Dendritic cell treated with granulocyte-macrophage colony-stimulating factor and Interleukin-4, amounts not matched to agents 40 ng/mL and 50 ng/mL, for 4 days (primary cell): ENCODE data around the gene SPINT1.
"Not testable (repeated sequence)": the region's sequence is repeated elsewhere in the genome, so short reads cannot be mapped to it uniquely, and the experiment has no call there.

ENCODE experiments used
- H3K27ac Mint-ChIP-seq: one replicate; pipeline ENCODE4 v1.8.0; 2022; ENCODE audit warnings: mild to moderate bottlenecking, mixed read lengths
- H3K27me3 Mint-ChIP-seq: one replicate; pipeline ENCODE4 v1.8.0; 2022; ENCODE audit warnings: mild to moderate bottlenecking, mixed read lengths
- H3K36me3 Mint-ChIP-seq: one replicate; pipeline ENCODE4 v1.8.0; 2022; ENCODE audit warnings: low read depth, mixed read lengths
- H3K4me1 Mint-ChIP-seq: one replicate; pipeline ENCODE4 v1.8.0; 2022; ENCODE audit warnings: low read depth, mixed read lengths
- H3K4me3 Mint-ChIP-seq: one replicate; pipeline ENCODE4 v1.8.0; 2022; ENCODE audit warnings: mild to moderate bottlenecking, moderate library complexity, mixed read lengths
- H3K9me3 Mint-ChIP-seq: one replicate; pipeline ENCODE4 v1.8.0; 2022; ENCODE audit warnings: mixed read lengths
- intact Hi-C: fragments of 100-400 bp; cut with micrococcal nuclease; formaldehyde crosslinking; loops from one replicate; pipeline ENCODE4 v1.15.0; 2022

The SPINT1 gene

GRCh38 chr15:40858706-40859105 is 14.9 kb downstream of the SPINT1 start:
- peaks cover 58% of the 10 kb centered on the region for H3K36me3 Mint-ChIP-seq
- H3K27ac Mint-ChIP-seq: no peak overlapping the region
- peaks cover 34% of the 10 kb centered on the region for H3K4me1 Mint-ChIP-seq
- H3K27me3 Mint-ChIP-seq: no peaks in the 10 kb centered on the region
- intact Hi-C loops: no loop called here
- H3K4me3 Mint-ChIP-seq: no peak overlapping the region
- no peaks in the 10 kb centered on the region for H3K9me3 Mint-ChIP-seq

GRCh38 chr15:40859206-40859851 is 15.5 kb downstream of the SPINT1 start:
- Mint-ChIP-seq H3K4me3 (no peak overlapping the region), H3K4me1 (peaks cover 34% of the 10 kb centered on the region), H3K36me3 (peaks cover 52% of the 10 kb centered on the region), H3K9me3 (no peaks in the 10 kb centered on the region), H3K27me3 (no peaks in the 10 kb centered on the region), H3K27ac (no peak overlapping the region)
- intact Hi-C loops: no loop called here

GRCh38 chr15:40861147-40861546 is 17.3 kb downstream of the SPINT1 start:
- H3K27ac Mint-ChIP-seq, H3K9me3 Mint-ChIP-seq, intact Hi-C loops, H3K27me3 Mint-ChIP-seq, H3K4me3 Mint-ChIP-seq: not testable (repeated sequence)
- Mint-ChIP-seq H3K4me1 (peaks cover 31% of the 10 kb centered on the region), H3K36me3 (peaks cover 34% of the 10 kb centered on the region)

- no peak overlapping the region for H3K4me3 Mint-ChIP-seq
- H3K27ac Mint-ChIP-seq: no peak overlapping the region
- no peaks in the 10 kb centered on the region for H3K9me3 Mint-ChIP-seq
- H3K4me1 Mint-ChIP-seq: peaks cover 9% of the 10 kb centered on the region
- intact Hi-C loops: no loop called here
- peaks cover 9% of the 10 kb centered on the region for H3K36me3 Mint-ChIP-seq
- H3K27me3 Mint-ChIP-seq: no peaks in the 10 kb centered on the region
Observed at GRCh38 chr15:40863660-40864270, 19.9 kb downstream of the SPINT1 start.

- Mint-ChIP-seq H3K27ac (no peak overlapping the region), H3K4me3 (no peak overlapping the region), H3K9me3 (no peaks in the 10 kb centered on the region), H3K36me3 (no peaks in the 10 kb centered on the region), H3K4me1 (peaks cover 3% of the 10 kb centered on the region), H3K27me3 (peaks cover 13% of the 10 kb centered on the region)
- intact Hi-C loops: no loop called here
Observed at GRCh38 chr15:40867199-40867598, 23.4 kb downstream of the SPINT1 start.

GRCh38 chr15:40869686-40870085 is 25.8 kb downstream of the SPINT1 start:
- Mint-ChIP-seq H3K27me3 (peaks cover 35% of the 10 kb centered on the region), H3K27ac (no peak overlapping the region), H3K4me1 (peaks cover 20% of the 10 kb centered on the region), H3K36me3 (no peaks in the 10 kb centered on the region), H3K4me3 (no peak overlapping the region), H3K9me3 (no peaks in the 10 kb centered on the region)
- intact Hi-C loops: no loop called here

- Mint-ChIP-seq H3K27me3 (peaks cover 40% of the 10 kb centered on the region), H3K4me1 (peaks cover 20% of the 10 kb centered on the region), H3K9me3 (no peaks in the 10 kb centered on the region), H3K27ac (no peak overlapping the region), H3K36me3 (no peaks in the 10 kb centered on the region), H3K4me3 (no peak overlapping the region)
- intact Hi-C loops: no loop called here
Observed at GRCh38 chr15:40870716-40871115, 26.9 kb downstream of the SPINT1 start.

- H3K9me3 Mint-ChIP-seq: no peaks in the 10 kb centered on the region
- H3K27me3 Mint-ChIP-seq: peaks cover 42% of the 10 kb centered on the region
- no peak overlapping the region for H3K27ac Mint-ChIP-seq
- H3K4me3 Mint-ChIP-seq: no peak overlapping the region
- intact Hi-C loops: no loop called here
- peaks cover 20% of the 10 kb centered on the region for H3K4me1 Mint-ChIP-seq
- no peaks in the 10 kb centered on the region for H3K36me3 Mint-ChIP-seq
Observed at GRCh38 chr15:40871749-40872617, 28.1 kb downstream of the SPINT1 start.

GRCh38 chr15:40872791-40873693 is 29.2 kb downstream of the SPINT1 start:
- no peaks in the 10 kb centered on the region for H3K36me3 Mint-ChIP-seq
- no peak overlapping the region for H3K27ac Mint-ChIP-seq
- H3K4me3 Mint-ChIP-seq: peak overlapping the region; percentile 75
- H3K9me3 Mint-ChIP-seq: no peaks in the 10 kb centered on the region
- intact Hi-C loops: no loop called here
- H3K27me3 Mint-ChIP-seq: peaks cover 42% of the 10 kb centered on the region
- peaks cover 20% of the 10 kb centered on the region for H3K4me1 Mint-ChIP-seq

GRCh38 chr15:40873694-40874561 is 30.1 kb downstream of the SPINT1 start, which contains the start of gene RHOV:
Gene RHOV (minus strand): TSS chr15:40874234. CDS start chr15:40874139, 95 bp downstream.
- Mint-ChIP-seq H3K27ac (no peak within 1 kb of the TSS), H3K4me1 (peaks cover 20% of the 10 kb centered on the region), H3K36me3 (no peaks in the 10 kb centered on the region), H3K4me3 (peak within 1 kb of the TSS; percentile 75), H3K27me3 (peaks cover 42% of the 10 kb centered on the region), H3K9me3 (no peaks in the 10 kb centered on the region)
- intact Hi-C loops: no loop called here

- no peaks in the 10 kb centered on the region for H3K36me3 Mint-ChIP-seq
- intact Hi-C loops: no loop called here
- H3K4me3 Mint-ChIP-seq: no peak overlapping the region
- peaks cover 20% of the 10 kb centered on the region for H3K4me1 Mint-ChIP-seq
- no peak overlapping the region for H3K27ac Mint-ChIP-seq
- peaks cover 33% of the 10 kb centered on the region for H3K27me3 Mint-ChIP-seq
- no peaks in the 10 kb centered on the region for H3K9me3 Mint-ChIP-seq
Observed at GRCh38 chr15:40875991-40876730, 32.3 kb downstream of the SPINT1 start.

GRCh38 chr15:40877694-40878093 is 33.8 kb downstream of the SPINT1 start:
- peaks cover 27% of the 10 kb centered on the region for H3K27me3 Mint-ChIP-seq
- no peak overlapping the region for H3K4me3 Mint-ChIP-seq
- no peak overlapping the region for H3K27ac Mint-ChIP-seq
- H3K36me3 Mint-ChIP-seq: no peaks in the 10 kb centered on the region
- intact Hi-C loops: no loop called here
- no peaks in the 10 kb centered on the region for H3K9me3 Mint-ChIP-seq
- H3K4me1 Mint-ChIP-seq: peaks cover 12% of the 10 kb centered on the region
